ENCODE measurements around the gene HOXA11.

Gene HOXA11

DNA sequence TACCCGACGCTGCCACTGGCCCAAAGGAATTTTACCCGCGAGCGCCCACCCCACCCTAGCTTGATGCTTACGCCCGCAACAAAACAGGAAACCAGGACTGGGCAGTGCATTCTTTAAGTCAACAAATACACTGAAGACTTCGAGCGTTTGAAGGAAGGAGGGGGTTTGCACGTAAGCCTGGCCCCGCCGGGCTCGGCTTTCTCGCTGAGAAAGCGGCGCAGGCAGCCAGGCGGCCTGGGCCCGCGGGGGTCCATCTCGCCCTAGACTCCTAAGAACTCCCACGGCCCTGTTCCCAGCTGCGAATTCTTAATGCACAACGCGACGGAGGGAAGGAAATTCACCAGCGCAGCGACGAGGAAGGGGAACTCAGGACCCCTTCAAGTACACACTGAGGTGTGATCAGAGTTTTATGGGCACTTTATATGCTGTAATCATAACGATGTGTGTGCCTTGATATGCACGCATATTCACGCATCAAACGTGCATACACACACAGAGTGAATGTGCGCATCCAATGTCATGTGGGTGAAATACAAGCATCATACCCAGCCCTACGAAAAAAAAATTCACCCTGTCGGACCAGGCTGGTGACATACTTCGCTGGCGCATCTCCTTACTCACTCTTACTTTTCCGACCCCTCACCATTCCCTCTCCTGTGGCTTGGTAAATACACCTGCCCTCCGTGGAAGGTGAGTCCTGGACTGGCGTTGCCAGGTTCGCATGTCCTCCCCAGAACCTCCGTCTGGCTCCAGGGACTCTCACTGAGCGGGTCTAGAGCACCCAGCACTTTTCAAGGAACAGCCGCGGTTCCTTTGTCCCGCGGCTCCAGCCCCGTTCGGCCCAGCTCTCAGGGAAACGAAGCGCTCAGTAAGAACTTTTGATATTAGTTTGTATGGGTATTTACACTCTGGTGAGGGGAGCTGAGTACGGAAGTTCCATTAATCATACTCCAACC lies 20.6 kb upstream of the HOXA11 start:
- TF ChIP-seq, protein P1, sequence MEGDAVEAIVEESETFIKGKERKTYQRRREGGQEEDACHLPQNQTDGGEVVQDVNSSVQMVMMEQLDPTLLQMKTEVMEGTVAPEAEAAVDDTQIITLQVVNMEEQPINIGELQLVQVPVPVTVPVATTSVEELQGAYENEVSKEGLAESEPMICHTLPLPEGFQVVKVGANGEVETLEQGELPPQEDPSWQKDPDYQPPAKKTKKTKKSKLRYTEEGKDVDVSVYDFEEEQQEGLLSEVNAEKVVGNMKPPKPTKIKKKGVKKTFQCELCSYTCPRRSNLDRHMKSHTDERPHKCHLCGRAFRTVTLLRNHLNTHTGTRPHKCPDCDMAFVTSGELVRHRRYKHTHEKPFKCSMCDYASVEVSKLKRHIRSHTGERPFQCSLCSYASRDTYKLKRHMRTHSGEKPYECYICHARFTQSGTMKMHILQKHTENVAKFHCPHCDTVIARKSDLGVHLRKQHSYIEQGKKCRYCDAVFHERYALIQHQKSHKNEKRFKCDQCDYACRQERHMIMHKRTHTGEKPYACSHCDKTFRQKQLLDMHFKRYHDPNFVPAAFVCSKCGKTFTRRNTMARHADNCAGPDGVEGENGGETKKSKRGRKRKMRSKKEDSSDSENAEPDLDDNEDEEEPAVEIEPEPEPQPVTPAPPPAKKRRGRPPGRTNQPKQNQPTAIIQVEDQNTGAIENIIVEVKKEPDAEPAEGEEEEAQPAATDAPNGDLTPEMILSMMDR (IDR thresholded peaks at IDR 0.05; ENCODE audit: borderline replicate concordance, insufficient read depth, low read depth, low read length), result no peak
- no peak overlapping the region for H3K4me3 ChIP-seq (ENCODE audit: low read depth, low read length)

DNA sequence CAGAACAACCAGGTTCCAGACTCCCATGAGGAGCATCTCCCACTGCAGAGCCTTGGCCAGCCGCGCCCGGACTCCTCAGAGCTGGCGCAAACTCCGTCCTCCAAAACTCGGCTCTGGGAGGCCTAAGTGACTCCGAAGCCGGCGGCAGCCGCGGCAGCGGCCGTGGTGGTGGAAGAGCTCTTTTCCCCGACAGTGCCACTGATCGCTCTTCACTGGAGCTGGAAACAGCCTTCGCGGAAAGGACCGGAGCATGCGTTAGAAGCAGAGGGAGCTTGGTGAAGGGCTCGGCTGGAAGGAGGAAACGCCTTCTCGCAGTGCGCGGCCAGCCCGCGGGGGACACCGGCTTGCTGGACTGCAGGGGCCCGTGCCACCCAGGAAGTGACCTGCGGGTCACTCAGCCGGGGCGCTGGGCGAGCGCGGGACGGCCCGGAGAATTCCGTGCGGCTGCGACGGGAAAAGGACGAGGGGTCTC lies 19.9 kb upstream of the HOXA11 start:
- H3K4me3 ChIP-seq (ENCODE audit: low read depth, low read length), result no peak overlapping the region
- TF ChIP-seq, protein P1 (IDR thresholded peaks at IDR 0.05; ENCODE audit: borderline replicate concordance, insufficient read depth, low read depth, low read length), result no peak

DNA sequence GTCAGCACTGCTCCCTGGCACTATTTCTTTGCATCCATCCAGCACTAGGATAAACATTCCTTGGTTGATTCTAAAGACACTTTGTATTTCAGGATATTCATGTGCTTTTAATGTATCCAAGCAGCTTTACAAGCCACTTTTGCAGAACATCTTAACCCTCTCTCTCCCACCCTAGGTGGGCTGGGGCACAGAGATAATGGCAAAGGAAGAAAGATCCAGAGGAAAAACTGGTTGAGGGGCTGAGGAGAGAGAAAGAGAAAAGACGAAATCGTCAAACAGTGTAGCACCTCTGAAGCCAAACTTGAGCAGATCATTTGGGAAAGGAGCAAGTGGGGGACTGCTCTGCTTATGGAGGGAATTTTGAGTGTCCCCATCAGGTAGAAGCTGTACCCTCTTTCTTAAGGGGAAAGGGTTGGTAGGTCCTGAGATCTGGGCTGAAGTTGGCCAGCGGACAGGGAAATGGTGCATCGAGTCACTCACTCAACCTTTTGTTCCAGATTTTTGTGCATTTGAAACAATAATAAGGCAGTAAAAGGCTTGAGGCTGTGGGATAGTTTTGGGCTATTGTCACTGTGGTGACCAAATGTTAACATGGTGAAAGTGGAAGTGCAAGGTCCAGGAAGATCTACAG lies 19.0 kb upstream of the HOXA11 start:
- TF ChIP-seq, protein P1 (IDR thresholded peaks at IDR 0.05; ENCODE audit: borderline replicate concordance, insufficient read depth, low read depth, low read length), result no peak
- no peak overlapping the region for H3K4me3 ChIP-seq (ENCODE audit: low read depth, low read length)

DNA sequence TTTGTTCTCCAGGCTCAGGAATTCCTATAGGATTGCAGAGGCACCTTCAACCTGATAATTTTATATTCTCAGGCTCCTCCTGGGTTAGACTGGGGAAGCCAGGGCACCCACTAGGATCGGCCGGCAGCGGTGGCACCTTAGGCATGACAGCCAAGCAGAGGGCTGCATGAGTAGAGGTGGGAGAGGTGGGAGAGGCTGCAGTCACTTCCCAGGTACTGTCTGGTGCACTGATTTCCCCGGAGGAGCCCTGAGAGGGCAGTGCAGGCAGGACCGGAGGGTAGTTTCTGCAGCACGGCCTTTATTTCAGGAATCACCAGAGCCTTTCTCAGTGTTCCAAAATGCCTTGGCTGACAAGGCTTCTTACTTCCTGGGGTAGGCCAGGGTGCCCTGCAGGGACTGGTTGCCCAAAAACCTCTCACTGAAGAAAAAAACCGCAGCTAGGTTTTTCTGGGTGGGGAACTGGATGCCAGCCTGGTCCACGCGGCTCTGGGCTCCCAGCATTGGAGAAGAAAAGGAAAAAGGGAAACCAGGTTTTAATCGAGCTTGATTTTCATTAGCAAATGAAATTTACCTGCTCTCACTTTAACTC lies 18.4 kb upstream of the HOXA11 start:
- no peak overlapping the region for H3K4me3 ChIP-seq (ENCODE audit: low read depth, low read length)
- TF ChIP-seq, protein P1 (IDR thresholded peaks at IDR 0.05; ENCODE audit: borderline replicate concordance, insufficient read depth, low read depth, low read length), result no peak

DNA sequence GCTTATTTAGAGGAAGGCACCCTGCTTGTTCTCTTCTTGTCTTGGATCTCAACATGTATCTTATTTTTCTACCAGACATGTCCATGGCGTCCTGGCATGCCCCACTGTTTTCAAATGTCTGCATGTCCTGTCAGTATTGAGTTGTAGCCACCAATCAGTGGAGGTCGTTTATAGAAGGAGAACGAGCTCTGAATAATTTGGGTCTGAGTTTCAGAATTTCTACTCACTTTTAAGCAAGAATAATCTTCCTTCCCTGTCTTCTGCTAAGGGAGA lies 17.8 kb upstream of the HOXA11 start:
- H3K4me3 ChIP-seq (ENCODE audit: low read depth, low read length), result no peak overlapping the region
- TF ChIP-seq, protein P1 (IDR thresholded peaks at IDR 0.05; ENCODE audit: borderline replicate concordance, insufficient read depth, low read depth, low read length), result no peak

DNA sequence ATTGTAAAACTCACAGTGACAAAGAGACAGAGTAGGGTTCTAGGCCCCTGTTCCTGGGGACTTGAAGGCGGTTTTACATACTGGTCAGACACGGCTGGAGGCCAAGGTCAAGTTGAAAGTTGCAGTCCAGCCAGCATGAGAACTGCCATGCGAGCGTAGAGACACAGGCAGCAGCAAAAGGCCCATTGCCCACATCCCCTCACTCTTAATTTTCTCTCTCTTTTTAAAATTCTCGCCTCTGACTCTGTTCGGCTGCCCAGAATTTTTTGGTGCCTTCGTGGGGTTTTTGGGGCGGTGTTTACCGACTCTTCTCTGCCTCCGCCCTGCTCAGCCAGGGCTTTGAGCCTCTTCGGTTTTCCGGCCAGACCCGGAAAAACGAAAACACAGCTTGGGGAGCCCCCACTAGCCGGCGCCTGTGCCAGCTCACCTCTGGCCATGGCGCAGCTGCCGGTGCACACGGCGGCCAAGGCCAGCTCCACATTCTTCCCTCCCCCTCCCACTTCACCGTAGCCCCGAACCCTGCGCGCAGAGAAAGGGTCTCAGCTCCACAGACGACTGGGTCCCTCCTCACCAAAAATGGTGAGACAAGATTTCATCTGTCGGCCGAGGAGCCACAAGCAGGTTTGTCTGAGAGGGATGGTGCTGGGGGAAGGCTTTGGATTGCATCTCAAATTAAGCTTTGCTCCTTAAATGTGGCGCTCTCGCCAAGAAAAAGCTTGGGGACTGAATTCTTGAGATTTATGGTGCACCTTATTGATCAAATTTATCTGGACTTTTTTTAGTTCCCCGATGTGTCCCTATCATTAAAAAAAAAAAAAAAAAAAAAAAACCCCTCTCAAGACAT lies 17.2 kb upstream of the HOXA11 start:
- no peak overlapping the region for H3K4me3 ChIP-seq (ENCODE audit: low read depth, low read length)
- TF ChIP-seq, protein P1 (IDR thresholded peaks at IDR 0.05; ENCODE audit: borderline replicate concordance, insufficient read depth, low read depth, low read length), result no peak
